Breast epithelium (tissue), 4 donors: ENCODE results near the gene LCP2. TPM values are rescaled to one million over a fixed set of nuclear protein-coding genes. Genes with fewer than 3 reads are reported as not detected.

Experiments
- DNase-seq, 2 donors: peaks; one replicate each; pipeline ENCODE4 v3.0.0-alpha.2; 2019; ENCODE audit warnings: low spot score in 2 of 2
- H3K27ac ChIP-seq, 2 donors: fragments of 200-600 bp; sonication (generic) in 1 of 2; one replicate each; pipeline ENCODE4 v1.5.1; 2016 to 2019; ENCODE audit warnings: mild to moderate bottlenecking in 1 of 2
- H3K27me3 ChIP-seq, 2 donors: fragments of 200-600 bp; sonication (generic) in 1 of 2; one replicate each; pipeline versions ENCODE4 v1.5.1 to v1.6.0; 2017 to 2019; ENCODE audit warnings: control low read depth in 1 of 2, mild to moderate bottlenecking in 1 of 2
- H3K36me3 ChIP-seq: fragments of 200-600 bp; one replicate; pipeline ENCODE4 v1.5.1; 2019
- H3K4me1 ChIP-seq, 2 donors: fragments of 200-600 bp; sonication (generic); one replicate each; pipeline ENCODE4 v1.5.1; 2016 to 2019; ENCODE audit warnings: control low read depth in 1 of 2
- H3K4me3 ChIP-seq, 3 donors: fragments of 200-600 bp; sonication (generic); 1 replicate in 2 of 3; 2 replicates in 1 of 3; pipeline ENCODE4 v1.5.1; 2016 to 2019; ENCODE audit warnings: mild to moderate bottlenecking in 3 of 3, moderate library complexity in 2 of 3
- H3K9me3 ChIP-seq, 2 donors: fragments of 200-600 bp; sonication (generic) in 1 of 2; one replicate each; pipeline ENCODE4 v1.5.1; 2016 to 2019; ENCODE audit warnings: control low read depth in 1 of 2
- CTCF ChIP-seq, 3 donors: fragments of 450-650 bp; IDR thresholded peaks; one replicate each; pipeline ENCODE4 v1.5.1; 2016 to 2017; ENCODE audit warnings: antibody characterized with exemption in 3 of 3, mild to moderate bottlenecking in 3 of 3, moderate library complexity in 3 of 3
- POLR2A ChIP-seq: fragments of 450-650 bp; IDR thresholded peaks from one replicate; pipeline ENCODE4 v1.6.1; 2016; ENCODE audit warnings: antibody characterized with exemption, mild to moderate bottlenecking, moderate library complexity
- POLR2AphosphoS5 ChIP-seq, 3 donors: sonication (generic); formaldehyde crosslinking; IDR thresholded peaks; one replicate each; pipeline ENCODE4 v1.6.1; 2017; ENCODE audit warnings: antibody characterized with exemption in 3 of 3
- intact Hi-C: fragments of 100-400 bp; cut with DNase I; formaldehyde crosslinking; loops from one replicate; pipeline ENCODE4 v1.15.1; 2023; ENCODE audit warnings: low total_unique reads
- total RNA-seq, 3 donors: library from RNA; depleted of rRNA; stranded (reverse); fragments of >200 nt; gene quantifications; one replicate each; pipeline ENCODE4 v1.1.0, GENCODE V29; 2016

The LCP2 gene
- total RNA-seq, 3 donors from 2014 or later, result 15.4 to 41.4 (median 21.8) TPM

GRCh38 chr5:170307575-170308465 lies 10.2 kb upstream of the LCP2 start:
- TF ChIP-seq CTCF (IDR thresholded peaks at IDR 0.05), result no peak
- TF ChIP-seq POLR2AphosphoS5 (IDR thresholded peaks at IDR 0.05), result peak; percentile 88 to 97 (median 94)
- Histone ChIP-seq H3K4me3 (no peak overlapping the region), H3K9me3 (no peaks in the 10 kb centered on the region), H3K36me3 (no peaks in the 10 kb centered on the region), H3K27me3 (no peaks in the 10 kb centered on the region), H3K27ac (peak overlapping the region; percentile 88 to 91), H3K4me1 (peaks cover 0 to under 1% of the 10 kb centered on the region in 2 donors)
- DNase-seq, result peak in 1 of 2 donors; percentile 79
- intact Hi-C loops, result no loop called here

- DNase-seq, result no peak
- intact Hi-C loops, result no loop called here
- peaks cover 0 to 5% of the 10 kb centered on the region in 2 donors for H3K4me1 ChIP-seq
- peak overlapping the region; percentile 88 to 91 for H3K27ac ChIP-seq
- no peaks in the 10 kb centered on the region for H3K9me3 ChIP-seq
- TF ChIP-seq POLR2A, result no peak
- no peak for TF ChIP-seq POLR2AphosphoS5 (IDR thresholded peaks at IDR 0.05)
- TF ChIP-seq CTCF (IDR thresholded peaks at IDR 0.05), result no peak
- no peak overlapping the region for H3K4me3 ChIP-seq
- no peaks in the 10 kb centered on the region for H3K27me3 ChIP-seq
- H3K36me3 ChIP-seq, result no peaks in the 10 kb centered on the region
Observed at GRCh38 chr5:170306381-170306831, 8.8 kb upstream of the LCP2 start.

GRCh38 chr5:170305646-170306025 lies 8.1 kb upstream of the LCP2 start:
- peak overlapping the region in 1 of 2 donors; percentile 91 for H3K27ac ChIP-seq
- intact Hi-C loops, result no loop called here
- peaks cover 0 to 5% of the 10 kb centered on the region in 2 donors for H3K4me1 ChIP-seq

GRCh38 chr5:170305016-170305645 lies 7.6 kb upstream of the LCP2 start:
- intact Hi-C loops, result no loop called here
- H3K27me3 ChIP-seq, result no peaks in the 10 kb centered on the region
- H3K4me3 ChIP-seq, result no peak overlapping the region
- no peaks in the 10 kb centered on the region for H3K9me3 ChIP-seq
- H3K4me1 ChIP-seq, result peaks cover 0 to 5% of the 10 kb centered on the region in 2 donors
- TF ChIP-seq POLR2A (no peak), POLR2AphosphoS5 (IDR thresholded peaks at IDR 0.05) (no peak), CTCF (IDR thresholded peaks at IDR 0.05) (no peak)
- DNase-seq, result no peak
- H3K36me3 ChIP-seq, result no peaks in the 10 kb centered on the region
- H3K27ac ChIP-seq, result no peak overlapping the region

More at GRCh38 chr5:170305646-170306025, 8.1 kb upstream of the LCP2 start:
- no peak overlapping the region for H3K4me3 ChIP-seq
- no peaks in the 10 kb centered on the region for H3K27me3 ChIP-seq
- no peak for DNase-seq
- no peak for TF ChIP-seq POLR2AphosphoS5 (IDR thresholded peaks at IDR 0.05)
- TF ChIP-seq POLR2A, result no peak
- no peak for TF ChIP-seq CTCF (IDR thresholded peaks at IDR 0.05)
- H3K9me3 ChIP-seq, result no peaks in the 10 kb centered on the region
- no peaks in the 10 kb centered on the region for H3K36me3 ChIP-seq

GRCh38 chr5:170303549-170303948 lies 6.0 kb upstream of the LCP2 start:
- H3K4me1 ChIP-seq, result peaks cover 0 to 5% of the 10 kb centered on the region in 2 donors
- H3K27ac ChIP-seq, result peak overlapping the region; percentile 48 to 82
- intact Hi-C loops, result no loop called here
- no peaks in the 10 kb centered on the region for H3K36me3 ChIP-seq
- DNase-seq, result no peak
- no peak for TF ChIP-seq POLR2AphosphoS5 (IDR thresholded peaks at IDR 0.05)
- no peak for TF ChIP-seq CTCF (IDR thresholded peaks at IDR 0.05)
- TF ChIP-seq POLR2A, result no peak
- H3K27me3 ChIP-seq, result no peaks in the 10 kb centered on the region
- no peaks in the 10 kb centered on the region for H3K9me3 ChIP-seq
- no peak overlapping the region for H3K4me3 ChIP-seq
